ENCODE measurements around the gene ANKMY1.

The ANKMY1 gene

GRCh38 chr2:240503848-240504247 is 53.9 kb downstream of the ANKMY1 start:
- H3K9me3 ChIP-seq, result no peaks in the 10 kb centered on the region
- TF ChIP-seq CTCF (IDR thresholded peaks at IDR 0.05; ENCODE audit: low read depth, low read length), result no peak
- no peaks in the 10 kb centered on the region for H3K27me3 ChIP-seq
- no peaks in the 10 kb centered on the region for H3K4me1 ChIP-seq
- H3K36me3 ChIP-seq, result no peaks in the 10 kb centered on the region
- no peak for DNase-seq
- no peak overlapping the region for H3K4me3 ChIP-seq (ENCODE audit: low read depth, low read length)

- no peak for TF ChIP-seq CTCF (IDR thresholded peaks at IDR 0.05; ENCODE audit: low read depth, low read length)
- Histone ChIP-seq H3K4me3 (ENCODE audit: low read depth, low read length) (no peak overlapping the region), H3K36me3 (no peaks in the 10 kb centered on the region), H3K27me3 (no peaks in the 10 kb centered on the region), H3K9me3 (no peaks in the 10 kb centered on the region), H3K4me1 (no peaks in the 10 kb centered on the region)
- DNase-seq, result no peak
Measured at GRCh38 chr2:240503375-240503774, 54.4 kb downstream of the ANKMY1 start.

GRCh38 chr2:240502430-240503121 is 55.2 kb downstream of the ANKMY1 start:
- no peaks in the 10 kb centered on the region for H3K27me3 ChIP-seq
- H3K9me3 ChIP-seq, result no peaks in the 10 kb centered on the region
- no peak for DNase-seq
- no peak for TF ChIP-seq CTCF (IDR thresholded peaks at IDR 0.05; ENCODE audit: low read depth, low read length)
- H3K4me3 ChIP-seq (ENCODE audit: low read depth, low read length), result no peak overlapping the region
- no peaks in the 10 kb centered on the region for H3K4me1 ChIP-seq
- no peaks in the 10 kb centered on the region for H3K36me3 ChIP-seq

GRCh38 chr2:240502059-240502429 is 55.7 kb downstream of the ANKMY1 start:
- no peaks in the 10 kb centered on the region for H3K4me1 ChIP-seq
- no peak overlapping the region for H3K4me3 ChIP-seq (ENCODE audit: low read depth, low read length)
- no peak for DNase-seq
- no peaks in the 10 kb centered on the region for H3K27me3 ChIP-seq
- TF ChIP-seq CTCF (IDR thresholded peaks at IDR 0.05; ENCODE audit: low read depth, low read length), result no peak
- H3K9me3 ChIP-seq, result no peaks in the 10 kb centered on the region
- H3K36me3 ChIP-seq, result no peaks in the 10 kb centered on the region

GRCh38 chr2:240501531-240501991 is 56.2 kb downstream of the ANKMY1 start:
- Histone ChIP-seq H3K36me3 (no peaks in the 10 kb centered on the region), H3K27me3 (no peaks in the 10 kb centered on the region), H3K9me3 (no peaks in the 10 kb centered on the region), H3K4me1 (no peaks in the 10 kb centered on the region), H3K4me3 (ENCODE audit: low read depth, low read length) (no peak overlapping the region)
- TF ChIP-seq CTCF (IDR thresholded peaks at IDR 0.05; ENCODE audit: low read depth, low read length), result no peak
- no peak for DNase-seq

GRCh38 chr2:240500561-240501423 is 57.0 kb downstream of the ANKMY1 start:
- H3K36me3 ChIP-seq, result no peaks in the 10 kb centered on the region
- no peak for TF ChIP-seq CTCF (IDR thresholded peaks at IDR 0.05; ENCODE audit: low read depth, low read length)
- DNase-seq, result no peak

More at GRCh38 chr2:240500561-240501423, 57.0 kb downstream of the ANKMY1 start:
- H3K4me3 ChIP-seq (ENCODE audit: low read depth, low read length), result no peak overlapping the region
- H3K27me3 ChIP-seq, result no peaks in the 10 kb centered on the region
- H3K9me3 ChIP-seq, result no peaks in the 10 kb centered on the region
- no peaks in the 10 kb centered on the region for H3K4me1 ChIP-seq
